DMS53 (cell line): ENCODE data around the gene TPSAB1.
A peak's percentile ranks its signal among the peaks of the same experiment; 100 is the strongest.
"Not testable (repeated sequence)": the region's sequence is repeated elsewhere in the genome, so short reads cannot be mapped to it uniquely, and the experiment has no call there.

ENCODE experiments used
- DNase-seq: peaks from one replicate; lab custom pipeline; 2025; lab: John Stamatoyannopoulos, UW

The TPSAB1 gene

DNA sequence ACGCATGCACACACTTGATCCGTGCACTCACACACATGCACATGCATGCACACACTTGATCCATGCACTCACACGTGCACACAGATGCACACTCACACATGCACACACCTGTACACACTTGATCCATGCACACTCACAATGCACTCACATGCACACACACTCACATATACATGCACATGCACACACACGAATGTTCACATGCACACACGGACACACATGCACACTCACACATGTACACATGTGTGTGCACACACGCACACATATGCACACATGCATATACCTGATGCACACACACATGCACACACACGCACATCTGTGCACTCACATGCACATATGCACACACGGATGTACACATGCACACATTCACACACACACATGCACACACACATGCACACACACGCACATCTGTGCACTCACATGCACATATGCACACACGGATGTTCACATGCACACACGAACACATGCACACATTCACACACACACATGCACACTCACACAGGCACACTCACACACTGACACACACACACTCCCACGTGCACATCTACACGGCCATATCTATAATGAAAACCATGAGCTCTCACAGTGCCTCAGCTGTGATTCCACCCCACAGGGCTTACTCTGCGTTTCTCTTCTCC is 7.5 kb downstream of the TPSAB1 start:
- DNase-seq: not testable (repeated sequence)

DNA sequence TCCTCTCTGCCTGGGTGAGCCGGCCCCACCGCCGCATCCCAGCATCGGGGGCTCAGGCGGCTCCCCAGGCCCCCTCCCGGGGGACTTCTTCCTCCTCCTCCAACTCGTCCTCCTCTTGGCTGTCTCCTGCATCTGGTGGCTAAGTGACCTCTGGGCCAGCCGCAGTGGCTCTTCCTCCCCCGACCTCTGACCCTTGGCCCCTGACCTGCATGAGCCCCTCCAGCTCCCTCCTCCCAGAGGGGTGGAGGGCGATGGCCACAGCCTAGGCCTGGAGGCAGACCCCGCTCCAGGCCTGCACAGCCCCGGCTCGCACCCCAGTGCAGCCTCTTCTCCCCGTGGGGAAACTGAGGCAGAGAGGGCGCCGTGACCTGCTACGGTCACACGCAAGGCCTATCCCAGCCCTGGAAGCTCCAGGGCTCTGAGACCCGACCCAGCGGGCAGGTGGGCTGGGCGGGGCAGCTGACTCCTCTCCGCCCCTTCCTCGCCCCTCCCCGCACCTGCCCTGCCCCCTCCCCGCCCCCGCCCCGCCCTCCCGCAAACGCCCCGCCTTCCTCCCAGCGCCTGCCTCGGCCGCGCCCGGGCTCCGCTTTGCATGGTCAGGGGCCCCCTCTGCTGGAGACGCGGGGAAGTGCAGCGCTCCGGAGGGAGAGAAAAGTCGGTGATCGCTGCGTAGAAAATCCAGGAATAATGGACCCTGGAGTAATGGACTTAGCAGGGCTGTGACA is 8.7 kb downstream of the TPSAB1 start:
- not testable (repeated sequence) for DNase-seq

- not testable (repeated sequence) for DNase-seq
Observed at GRCh38 chr16:1253701-1254364, 13.3 kb downstream of the TPSAB1 start.

- DNase-seq: not testable (repeated sequence)
Observed at GRCh38 chr16:1254821-1255220, 14.3 kb downstream of the TPSAB1 start.

DNA sequence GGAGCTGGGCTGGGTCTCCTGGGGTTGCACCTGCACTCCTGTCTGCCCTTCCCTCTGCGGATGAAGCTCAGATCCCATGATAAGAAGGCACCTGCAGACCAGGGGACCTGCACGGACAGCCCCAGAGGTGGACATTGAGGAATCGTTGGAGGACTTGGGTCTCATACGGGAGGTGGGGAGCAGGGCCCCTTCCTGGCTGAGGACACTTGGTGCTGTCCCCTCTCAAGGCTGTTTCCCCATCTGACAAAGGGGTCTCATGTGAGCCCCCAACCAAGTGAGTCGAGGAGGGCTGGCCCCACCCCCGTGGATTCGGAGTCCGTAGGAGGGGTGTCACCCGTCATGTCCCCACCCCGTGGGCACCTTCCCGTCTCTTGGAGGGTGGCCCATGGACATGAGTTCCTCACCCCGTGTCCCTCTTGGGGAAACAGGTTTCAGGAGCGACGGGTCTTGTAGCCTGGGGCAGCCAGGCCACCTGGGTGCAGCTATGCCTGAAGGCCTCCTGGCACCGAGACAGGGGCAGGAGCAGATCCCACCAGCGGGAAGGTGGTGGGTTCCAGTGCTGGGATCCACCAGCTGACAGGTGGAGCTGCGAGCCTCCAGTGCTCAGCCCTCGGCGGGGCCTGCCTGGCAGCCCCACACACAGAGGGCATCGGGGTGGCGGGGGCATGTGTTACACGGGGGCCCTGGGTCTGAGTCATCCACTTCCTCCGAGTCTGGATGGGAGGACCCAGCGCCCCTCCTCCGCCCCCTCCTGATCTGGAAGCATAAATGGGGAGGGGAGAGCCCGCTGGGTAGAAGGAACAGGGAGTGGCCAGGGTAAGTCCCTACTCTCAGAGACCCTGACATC is 15.0 kb downstream of the TPSAB1 start, which contains the start of gene TPSD1:
Gene TPSD1, plus strand, starts transcription at position 794 of the 847 bp plus-strand sequence. CDS start 212 bp downstream, outside the sequence.
- not testable (repeated sequence) for DNase-seq

GRCh38 chr16:1256296-1256873 is 15.9 kb downstream of the TPSAB1 start:
- not testable (repeated sequence) for DNase-seq

DNA sequence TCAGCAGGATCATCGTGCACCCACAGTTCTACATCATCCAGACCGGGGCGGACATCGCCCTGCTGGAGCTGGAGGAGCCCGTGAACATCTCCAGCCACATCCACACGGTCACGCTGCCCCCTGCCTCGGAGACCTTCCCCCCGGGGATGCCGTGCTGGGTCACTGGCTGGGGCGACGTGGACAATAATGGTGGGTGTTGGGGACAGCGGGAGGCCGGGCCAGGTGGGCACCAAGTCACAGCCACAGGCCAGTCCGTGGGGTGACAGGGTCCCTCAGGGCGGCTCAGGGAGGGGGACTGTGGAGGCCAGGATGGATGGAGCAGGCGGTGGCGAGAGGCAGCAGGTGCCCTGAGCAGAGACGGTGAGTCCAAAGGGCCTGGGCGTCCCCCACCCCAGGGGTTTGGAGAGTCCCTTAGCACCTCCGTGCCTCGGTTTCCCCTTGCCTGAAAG is 16.4 kb downstream of the TPSAB1 start:
- no peak for DNase-seq

DNA sequence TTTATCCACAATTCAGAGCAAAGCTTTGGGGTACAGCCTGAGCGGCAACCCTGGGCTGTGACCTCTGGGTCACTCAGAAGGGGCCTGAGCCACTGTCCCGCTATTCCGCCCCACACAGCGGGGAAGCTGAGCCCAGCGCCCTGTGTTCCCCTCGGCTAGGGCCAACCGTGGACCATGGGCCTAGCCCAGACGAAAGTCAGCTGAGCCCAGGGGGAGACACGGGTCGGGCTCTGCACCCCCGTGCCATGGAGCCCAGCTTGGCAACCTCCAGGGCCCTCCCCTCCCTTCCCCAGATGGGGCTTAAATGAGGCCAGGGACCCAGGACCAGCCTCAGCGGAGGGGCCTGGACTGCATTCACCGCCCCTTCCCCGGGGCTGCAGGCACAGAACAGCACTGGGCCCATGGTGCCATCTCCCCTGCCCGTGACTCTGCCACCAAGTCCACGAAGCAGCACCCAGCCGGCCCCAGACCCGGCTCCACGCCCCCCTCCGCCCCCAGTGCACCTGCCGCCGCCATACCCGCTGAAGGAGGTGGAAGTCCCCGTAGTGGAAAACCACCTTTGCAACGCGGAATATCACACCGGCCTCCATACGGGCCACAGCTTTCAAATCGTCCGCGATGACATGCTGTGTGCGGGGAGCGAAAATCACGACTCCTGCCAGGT is 17.2 kb downstream of the TPSAB1 start:
- DNase-seq: no peak

DNA sequence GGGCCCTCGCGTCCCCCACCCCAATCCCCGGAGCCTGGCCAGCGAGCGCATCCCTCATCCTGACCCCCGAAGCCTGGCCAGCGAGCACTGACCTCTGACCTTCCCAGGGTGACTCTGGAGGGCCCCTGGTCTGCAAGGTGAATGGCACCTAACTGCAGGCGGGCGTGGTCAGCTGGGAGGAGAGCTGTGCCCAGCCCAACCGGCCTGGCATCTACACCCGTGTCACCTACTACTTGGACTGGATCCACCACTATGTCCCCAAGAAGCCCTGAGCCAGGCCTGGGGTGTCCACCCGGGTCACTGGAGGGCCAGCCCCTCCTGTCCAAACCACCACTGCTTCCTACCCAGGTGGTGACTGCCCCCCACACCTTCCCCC is 17.7 kb downstream of the TPSAB1 start:
- peak; percentile 41 for DNase-seq

- DNase-seq: peak; percentile 64
Observed at GRCh38 chr16:1258906-1259759, 18.6 kb downstream of the TPSAB1 start.

GRCh38 chr16:1259760-1260068 is 19.2 kb downstream of the TPSAB1 start:
- DNase-seq: no peak

- no peak for DNase-seq
Observed at GRCh38 chr16:1260101-1260680, 19.7 kb downstream of the TPSAB1 start.

GRCh38 chr16:1261131-1261892 is 20.8 kb downstream of the TPSAB1 start:
- DNase-seq: peak; percentile 69

- DNase-seq: no peak
Observed at GRCh38 chr16:1262210-1262845, 21.8 kb downstream of the TPSAB1 start.

DNA sequence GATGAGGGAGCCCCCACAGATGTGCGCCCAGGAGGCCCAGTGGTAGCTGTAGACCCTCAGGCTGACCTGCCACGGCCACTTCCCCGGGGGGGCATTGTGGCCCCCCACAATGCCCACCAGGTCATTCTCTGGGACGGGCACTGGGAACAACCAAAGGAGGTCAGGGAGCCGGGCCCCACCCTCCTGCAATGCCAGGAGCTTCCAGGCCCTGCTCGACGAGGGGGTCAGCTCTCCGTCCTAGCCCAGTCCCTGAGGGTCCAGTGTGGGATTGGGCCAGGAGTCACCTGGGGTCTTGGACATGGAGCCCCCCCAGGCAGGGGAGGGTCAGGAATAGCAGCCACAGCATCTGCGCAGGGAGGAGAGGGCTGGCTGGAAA is 22.3 kb downstream of the TPSAB1 start:
- no peak for DNase-seq

DNA sequence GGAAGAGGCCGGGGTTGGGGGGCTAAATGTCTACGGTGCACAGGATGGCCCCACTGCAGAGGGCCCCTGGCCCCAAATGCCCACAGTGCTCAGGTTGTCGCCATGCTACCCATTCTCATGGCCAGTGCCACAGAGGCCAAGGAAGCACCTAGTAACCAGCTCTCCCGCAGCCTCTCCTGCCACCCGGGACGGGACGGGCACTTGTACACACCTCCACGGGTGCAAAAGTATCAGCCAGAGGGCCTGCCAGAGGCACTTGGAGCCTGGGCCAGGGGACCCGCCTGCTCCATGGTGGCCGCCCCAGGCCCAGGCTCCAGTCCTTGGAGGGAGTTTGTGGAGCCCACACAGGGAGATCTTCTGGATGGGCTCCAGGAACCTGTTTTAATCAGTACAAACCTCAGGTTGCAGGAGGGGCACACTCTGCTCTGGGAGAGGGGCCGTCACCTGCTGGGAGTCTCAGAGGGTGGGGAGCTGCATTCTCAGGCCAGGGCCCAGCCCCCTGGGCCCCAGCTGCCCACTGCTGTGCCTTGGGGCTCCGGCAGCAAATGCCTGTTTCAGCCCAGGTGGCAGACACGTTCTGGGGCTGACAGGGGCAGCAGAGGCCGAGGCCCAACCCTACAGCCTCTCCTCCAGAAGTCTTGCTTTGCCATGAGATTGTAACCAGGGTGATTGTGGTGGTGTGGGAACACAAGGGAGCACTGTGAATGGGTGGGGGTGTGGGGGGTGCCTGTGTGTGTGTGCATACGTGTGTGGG is 23.3 kb downstream of the TPSAB1 start:
- DNase-seq: no peak

- no peak for DNase-seq
Observed at GRCh38 chr16:1264345-1265089, 24.0 kb downstream of the TPSAB1 start.
